BJ (cell line): ENCODE measurements around the gene FLNB. TPM values are rescaled to one million over a fixed set of nuclear protein-coding genes. Genes with fewer than 3 reads are reported as not detected.

Source experiments
- CTCF ChIA-PET: fragments of 350-600 bp; formaldehyde crosslinking; extraction: SDS; loops from one replicate; lab custom pipeline; 2021; ENCODE audit warnings: antibody characterized with exemption, inconsistent platforms; lab: Yijun Ruan, JAX
- POLR2A ChIA-PET: fragments of 300-600 bp; sonication (Branson Sonifier 250); formaldehyde crosslinking; extraction: SDS; loops from one replicate; lab custom pipeline; 2021; ENCODE audit warnings: antibody characterized with exemption; lab: Charles Lee
- DNase-seq: peaks from one replicate; pipeline ENCODE4 v3.0.0-alpha.2; 2011; ENCODE audit warnings: low read depth
- H3K27me3 ChIP-seq: 2 replicates; pipeline ENCODE4 v1.6.0; 2011; ENCODE audit warnings: low read length; ENCODE audit not compliant: control insufficient read depth, insufficient read depth
- H3K36me3 ChIP-seq: 2 replicates; pipeline ENCODE4 v1.5.1; 2011; ENCODE audit warnings: low read length; ENCODE audit not compliant: control insufficient read depth, insufficient read depth
- H3K4me3 ChIP-seq: 2 replicates; pipeline ENCODE4 v1.5.1; 2011; ENCODE audit warnings: low read depth, mild to moderate bottlenecking, control low read depth, low read length
- CTCF ChIP-seq: IDR thresholded peaks from 2 replicates; pipeline ENCODE4 v1.5.1; 2011; ENCODE audit warnings: low read depth, mild to moderate bottlenecking, control low read depth, inconsistent platforms, low read length, moderate library complexity; ENCODE audit not compliant: insufficient read depth
- polyA plus RNA-seq: library from polyadenylated mRNA; depleted of rRNA; stranded (reverse); fragments of >200 nt; gene quantifications from 2 replicates; pipeline ENCODE4 v1.2.3, GENCODE V29; 2011

Gene FLNB
- polyA plus RNA-seq, 1 experiment = 111 TPM

- no peak overlapping the region for H3K4me3 ChIP-seq
- CTCF ChIA-PET = interaction anchor here (0.6 to 9.9 kb wide), 5 partner anchors 13 to 126 kb away, joined by 3 to 240 read pairs (median 42); partner anchors contain the start of genes HTD2 and RPP14
- DNase-seq = no peak
- POLR2A ChIA-PET = no interaction called here
- no peaks in the 10 kb centered on the region for H3K36me3 ChIP-seq
- no peaks in the 10 kb centered on the region for H3K27me3 ChIP-seq
- TF ChIP-seq CTCF = no peak
These were observed 182.1 kb downstream of the FLNB start for GRCh38 chr3:58190291-58190690.

GRCh38 chr3:58190882-58191281 lies 182.7 kb downstream of the FLNB start:
- H3K4me3 ChIP-seq = no peak overlapping the region
- CTCF ChIA-PET = interaction anchor here (1.1 to 9.9 kb wide), 3 partner anchors 13 to 108 kb away, joined by 5 to 240 read pairs (median 69); no protein-coding TSS in a partner anchor
- no peaks in the 10 kb centered on the region for H3K36me3 ChIP-seq
- no peak for TF ChIP-seq CTCF
- POLR2A ChIA-PET = no interaction called here
- H3K27me3 ChIP-seq = no peaks in the 10 kb centered on the region
- no peak for DNase-seq

GRCh38 chr3:58191361-58191991 lies 183.3 kb downstream of the FLNB start:
- Histone ChIP-seq H3K36me3 (no peaks in the 10 kb centered on the region), H3K27me3 (no peaks in the 10 kb centered on the region), H3K4me3 (no peak overlapping the region)
- no peak for TF ChIP-seq CTCF
- ChIA-PET CTCF (interaction anchor here (8.6 to 9.9 kb wide), 2 partner anchors 27 to 108 kb away, joined by 69 to 240 read pairs; no protein-coding TSS in a partner anchor), POLR2A (no interaction called here)
- no peak for DNase-seq

GRCh38 chr3:58192069-58192468 lies 183.8 kb downstream of the FLNB start:
- ChIA-PET POLR2A (no interaction called here), CTCF (interaction anchor here (9.9 kb wide), 1 partner anchor 107 kb away, joined by 240 read pairs; no protein-coding TSS in a partner anchor)
- Histone ChIP-seq H3K27me3 (no peaks in the 10 kb centered on the region), H3K4me3 (no peak overlapping the region), H3K36me3 (no peaks in the 10 kb centered on the region)
- DNase-seq = no peak
- TF ChIP-seq CTCF = no peak

- no peak overlapping the region for H3K4me3 ChIP-seq
- no peaks in the 10 kb centered on the region for H3K27me3 ChIP-seq
- CTCF ChIA-PET = interaction anchor here (1.0 to 1.4 kb wide), 3 partner anchors 16 to 112 kb away, joined by 4 to 8 read pairs (median 4); partner anchors contain the start of genes HTD2 and RPP14
- no peaks in the 10 kb centered on the region for H3K36me3 ChIP-seq
- TF ChIP-seq CTCF = no peak
- DNase-seq = no peak
- POLR2A ChIA-PET = no interaction called here
These were observed 185.6 kb downstream of the FLNB start for GRCh38 chr3:58193682-58194407.
